Cardiac fibroblast (primary cell): Measurements from ENCODE around the gene ZNF827.
A peak's percentile ranks its signal among the peaks of the same experiment; 100 is the strongest.

Experiments
- DNase-seq, 2 donors: peaks; one replicate each; pipeline versions ENCODE4 v3.0.0 to v3.0.0-alpha.2; 2010; ENCODE audit warnings: low read depth in 2 of 2
- H3K4me3 ChIP-seq, 2 donors: replicated peaks in 1 of 2; 1 replicate in 1 of 2; 2 replicates in 1 of 2; pipeline ENCODE4 v1.5.1; 2011; ENCODE audit warnings: low read depth in 2 of 2, low read length in 2 of 2, mild to moderate bottlenecking in 2 of 2, moderate library complexity in 1 of 2
- CTCF ChIP-seq: IDR thresholded peaks from one replicate; pipeline ENCODE4 v1.5.1; 2011; ENCODE audit warnings: low read depth, mild to moderate bottlenecking, low read length, inconsistent platforms

ZNF827 gene

GRCh38 chr4:145734576-145735346 is 203.9 kb downstream of the ZNF827 start:
- peak; percentile 97 to 99 for DNase-seq
- peak overlapping the region; percentile 0 to 30 for H3K4me3 ChIP-seq
- TF ChIP-seq CTCF, result no peak

GRCh38 chr4:145734031-145734430 is 204.6 kb downstream of the ZNF827 start:
- peak in 1 of 2 donors; percentile 38 for DNase-seq
- no peak for TF ChIP-seq CTCF
- peak overlapping the region in 1 of 2 donors; percentile 30 for H3K4me3 ChIP-seq

- no peak for TF ChIP-seq CTCF
- peak; percentile 93 to 98 for DNase-seq
- peak overlapping the region; percentile 39 to 61 for H3K4me3 ChIP-seq
Measured at GRCh38 chr4:145732895-145733880, 205.4 kb downstream of the ZNF827 start.

- no peak for TF ChIP-seq CTCF
- DNase-seq, result no peak
- H3K4me3 ChIP-seq, result peak overlapping the region; percentile 35 to 47
Measured at GRCh38 chr4:145732001-145732815, 206.4 kb downstream of the ZNF827 start.

- no peak overlapping the region for H3K4me3 ChIP-seq
- TF ChIP-seq CTCF, result no peak
- peak; percentile 41 to 60 for DNase-seq
Measured at GRCh38 chr4:145731028-145731427, 207.6 kb downstream of the ZNF827 start.

GRCh38 chr4:145730026-145730425 is 208.6 kb downstream of the ZNF827 start:
- TF ChIP-seq CTCF, result no peak
- DNase-seq, result no peak
- H3K4me3 ChIP-seq, result no peak overlapping the region
